Measurements from ENCODE around the gene REG3G. TPM values are rescaled to one million over a fixed set of nuclear protein-coding genes. Genes with fewer than 3 reads are reported as not detected.

Gene REG3G
- polyA plus RNA-seq, 1 experiment, result not detected

- no peak overlapping the region for H3K4me3 ChIP-seq (ENCODE audit: low read depth, low read length)
- CTCF ChIA-PET, result no interaction called here
- no peak for TF ChIP-seq CTCF (IDR thresholded peaks at IDR 0.05; ENCODE audit: insufficient read depth, low read depth, low read length)
Observed at GRCh38 chr2:78980871-78981270, 44.6 kb upstream of the REG3G start.

GRCh38 chr2:78982638-78983330 is 42.7 kb upstream of the REG3G start:
- POLR2A ChIA-PET, result no interaction called here
- DNase-seq (ENCODE audit: low read depth), result no peak
- Histone ChIP-seq H3K36me3 (ENCODE audit: control insufficient read depth, insufficient read depth, low read length) (no peaks in the 10 kb centered on the region), H3K4me3 (ENCODE audit: low read depth, low read length) (no peak overlapping the region), H3K27me3 (ENCODE audit: control insufficient read depth, insufficient read depth, low read length) (no peaks in the 10 kb centered on the region)
- CTCF ChIA-PET, result no interaction called here
- TF ChIP-seq CTCF (IDR thresholded peaks at IDR 0.05; ENCODE audit: insufficient read depth, low read depth, low read length), result no peak

More at GRCh38 chr2:78980871-78981270, 44.6 kb upstream of the REG3G start:
- H3K27me3 ChIP-seq (ENCODE audit: control insufficient read depth, insufficient read depth, low read length), result no peaks in the 10 kb centered on the region
- POLR2A ChIA-PET, result no interaction called here
- DNase-seq (ENCODE audit: low read depth), result no peak
- H3K36me3 ChIP-seq (ENCODE audit: control insufficient read depth, insufficient read depth, low read length), result no peaks in the 10 kb centered on the region

GRCh38 chr2:78984386-78984785 is 41.1 kb upstream of the REG3G start:
- CTCF ChIA-PET, result interaction anchor here (0.6 kb wide), 1 partner anchor 35 kb away, joined by 3 read pairs; no protein-coding TSS in a partner anchor
- DNase-seq (ENCODE audit: low read depth), result no peak
- POLR2A ChIA-PET, result no interaction called here

GRCh38 chr2:78985558-78985957 is 39.9 kb upstream of the REG3G start:
- ChIA-PET POLR2A (no interaction called here), CTCF (no interaction called here)
- Histone ChIP-seq H3K36me3 (ENCODE audit: control insufficient read depth, insufficient read depth, low read length) (no peaks in the 10 kb centered on the region), H3K27me3 (ENCODE audit: control insufficient read depth, insufficient read depth, low read length) (no peaks in the 10 kb centered on the region), H3K4me3 (ENCODE audit: low read depth, low read length) (no peak overlapping the region)
- no peak for DNase-seq (ENCODE audit: low read depth)
- no peak for TF ChIP-seq CTCF (IDR thresholded peaks at IDR 0.05; ENCODE audit: insufficient read depth, low read depth, low read length)

More at GRCh38 chr2:78984386-78984785, 41.1 kb upstream of the REG3G start:
- H3K27me3 ChIP-seq (ENCODE audit: control insufficient read depth, insufficient read depth, low read length), result no peaks in the 10 kb centered on the region
- no peak for TF ChIP-seq CTCF (IDR thresholded peaks at IDR 0.05; ENCODE audit: insufficient read depth, low read depth, low read length)
- H3K4me3 ChIP-seq (ENCODE audit: low read depth, low read length), result no peak overlapping the region
- no peaks in the 10 kb centered on the region for H3K36me3 ChIP-seq (ENCODE audit: control insufficient read depth, insufficient read depth, low read length)

GRCh38 chr2:78989051-78989450 is 36.5 kb upstream of the REG3G start:
- POLR2A ChIA-PET, result no interaction called here
- TF ChIP-seq CTCF (IDR thresholded peaks at IDR 0.05; ENCODE audit: insufficient read depth, low read depth, low read length), result no peak
- H3K27me3 ChIP-seq (ENCODE audit: control insufficient read depth, insufficient read depth, low read length), result peaks cover 2% of the 10 kb centered on the region; the same call in 1 of the 2 replicates
- no peak overlapping the region for H3K4me3 ChIP-seq (ENCODE audit: low read depth, low read length)
- no peaks in the 10 kb centered on the region for H3K36me3 ChIP-seq (ENCODE audit: control insufficient read depth, insufficient read depth, low read length)
- DNase-seq (ENCODE audit: low read depth), result no peak
- CTCF ChIA-PET, result no interaction called here

All from BJ (cell line).